GM12878 (cell line): ENCODE measurements around the gene TRAPPC2. TPM values are rescaled to one million over a fixed set of nuclear protein-coding genes. Genes with fewer than 3 reads are reported as not detected.

Experiments used
- E2F4 ChIP-seq: IDR thresholded peaks from 2 replicates; pipeline ENCODE4 v1.6.1; 2012; ENCODE audit warnings: low read depth, low read length, improper control_type of control experiment
- ELK1 ChIP-seq: IDR thresholded peaks from 2 replicates; pipeline ENCODE4 v1.6.1; 2012; ENCODE audit warnings: low read depth, low read length, improper control_type of control experiment
- FOXK2 ChIP-seq: fragments of 450-650 bp; IDR thresholded peaks from 2 replicates; pipeline ENCODE4 v1.6.1; 2017; ENCODE audit warnings: mild to moderate bottlenecking, moderate library complexity
- HCFC1 ChIP-seq: fragments of 150-350 bp; IDR thresholded peaks from 2 replicates; pipeline ENCODE4 v1.6.1; 2014; ENCODE audit warnings: low read length
- RELB ChIP-seq: fragments of 450-650 bp; IDR thresholded peaks from 2 replicates; pipeline ENCODE4 v1.6.1; 2017; ENCODE audit warnings: low read depth, mild to moderate bottlenecking, moderate library complexity
- SUPT20H ChIP-seq: IDR thresholded peaks from 2 replicates; pipeline ENCODE4 v1.6.1; 2011; ENCODE audit warnings: low read depth, mild to moderate bottlenecking, low read length, moderate library complexity, borderline replicate concordance; ENCODE audit not compliant: control insufficient read depth
- ZNF217 ChIP-seq: fragments of 450-650 bp; IDR thresholded peaks from 2 replicates; pipeline ENCODE4 v1.6.1; 2017; ENCODE audit warnings: antibody characterized with exemption, mild to moderate bottlenecking
- ZNF24 ChIP-seq: fragments of 450-650 bp; IDR thresholded peaks from 2 replicates; pipeline ENCODE4 v1.6.1; 2017; ENCODE audit warnings: antibody characterized with exemption, mild to moderate bottlenecking
- ZSCAN29 ChIP-seq: fragments of 450-650 bp; IDR thresholded peaks from 2 replicates; pipeline ENCODE4 v1.6.1; 2017; ENCODE audit warnings: mild to moderate bottlenecking, moderate library complexity
- polyA plus RNA-seq, 11 experiments: library from polyadenylated mRNA; depleted of rRNA in 4 of 11; unstranded in 6 of 11; stranded (reverse) in 5 of 11; fragments of >200 nt; fragmentation: Nextera tagmentation in 4 of 11; fragmentation: Illumina TruSeq in 1 of 11; extraction: Ambion mirVana in 4 of 11; extraction: Trizol in 1 of 11; gene quantifications; 1 replicate in 1 of 11; 2 replicates in 10 of 11; pipeline versions ENCODE4 v1.2.1 to v1.2.3, GENCODE V29; 2011 to 2016; ENCODE audit warnings: inconsistent platforms in 2 of 11, missing spikeins in 2 of 11, low read depth in 1 of 11
- total RNA-seq, 4 experiments: library from RNA; depleted of rRNA in 3 of 4; stranded (reverse); fragments of >200 nt in 3 of 4; fragmentation: Illumina TruSeq in 1 of 4; extraction: Trizol in 1 of 4; gene quantifications; 2 replicates each; pipeline versions ENCODE4 v1.2.1 to v1.2.3, GENCODE V29; 2013 to 2021
- TF ChIP-seq, protein P1 (sequence below): fragments of 450-650 bp; formaldehyde crosslinking; IDR thresholded peaks from 2 replicates; pipeline ENCODE4 v1.4.0; 2020; ENCODE audit warnings: mild to moderate bottlenecking, moderate library complexity

Gene TRAPPC2
- total and polyA plus RNA-seq, 10 of the 15 experiments (the other 5 are each of a cell fraction or from before 2014, with no cell fraction given) = 12.4 to 28.4 (median 21.3) TPM

- no peak for TF ChIP-seq E2F4
- no peak for TF ChIP-seq FOXK2
- TF ChIP-seq, protein P1, sequence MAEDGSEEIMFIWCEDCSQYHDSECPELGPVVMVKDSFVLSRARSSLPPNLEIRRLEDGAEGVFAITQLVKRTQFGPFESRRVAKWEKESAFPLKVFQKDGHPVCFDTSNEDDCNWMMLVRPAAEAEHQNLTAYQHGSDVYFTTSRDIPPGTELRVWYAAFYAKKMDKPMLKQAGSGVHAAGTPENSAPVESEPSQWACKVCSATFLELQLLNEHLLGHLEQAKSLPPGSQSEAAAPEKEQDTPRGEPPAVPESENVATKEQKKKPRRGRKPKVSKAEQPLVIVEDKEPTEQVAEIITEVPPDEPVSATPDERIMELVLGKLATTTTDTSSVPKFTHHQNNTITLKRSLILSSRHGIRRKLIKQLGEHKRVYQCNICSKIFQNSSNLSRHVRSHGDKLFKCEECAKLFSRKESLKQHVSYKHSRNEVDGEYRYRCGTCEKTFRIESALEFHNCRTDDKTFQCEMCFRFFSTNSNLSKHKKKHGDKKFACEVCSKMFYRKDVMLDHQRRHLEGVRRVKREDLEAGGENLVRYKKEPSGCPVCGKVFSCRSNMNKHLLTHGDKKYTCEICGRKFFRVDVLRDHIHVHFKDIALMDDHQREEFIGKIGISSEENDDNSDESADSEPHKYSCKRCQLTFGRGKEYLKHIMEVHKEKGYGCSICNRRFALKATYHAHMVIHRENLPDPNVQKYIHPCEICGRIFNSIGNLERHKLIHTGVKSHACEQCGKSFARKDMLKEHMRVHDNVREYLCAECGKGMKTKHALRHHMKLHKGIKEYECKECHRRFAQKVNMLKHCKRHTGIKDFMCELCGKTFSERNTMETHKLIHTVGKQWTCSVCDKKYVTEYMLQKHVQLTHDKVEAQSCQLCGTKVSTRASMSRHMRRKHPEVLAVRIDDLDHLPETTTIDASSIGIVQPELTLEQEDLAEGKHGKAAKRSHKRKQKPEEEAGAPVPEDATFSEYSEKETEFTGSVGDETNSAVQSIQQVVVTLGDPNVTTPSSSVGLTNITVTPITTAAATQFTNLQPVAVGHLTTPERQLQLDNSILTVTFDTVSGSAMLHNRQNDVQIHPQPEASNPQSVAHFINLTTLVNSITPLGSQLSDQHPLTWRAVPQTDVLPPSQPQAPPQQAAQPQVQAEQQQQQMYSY (CRISPR knock-in tag) = no peak
- peak; percentile 86 for TF ChIP-seq RELB
- TF ChIP-seq SUPT20H = no peak
- TF ChIP-seq ZSCAN29 = no peak
- no peak; the same call in none of the 2 replicates for TF ChIP-seq ZNF217
- no peak for TF ChIP-seq HCFC1
- TF ChIP-seq ZNF24 = no peak
- no peak for TF ChIP-seq ELK1
Measured at GRCh38 chrX:13742397-13743176, 8.2 kb upstream of the TRAPPC2 start (continued).
